ENCODE data around the gene OSBPL3. TPM values are rescaled to one million over a fixed set of nuclear protein-coding genes. Genes with fewer than 3 reads are reported as not detected.

OSBPL3 gene
- total and polyA plus RNA-seq, 2 donors (not counting 1 experiment from before 2014, with no cell fraction given) = 22.7 to 70.2 TPM

DNA sequence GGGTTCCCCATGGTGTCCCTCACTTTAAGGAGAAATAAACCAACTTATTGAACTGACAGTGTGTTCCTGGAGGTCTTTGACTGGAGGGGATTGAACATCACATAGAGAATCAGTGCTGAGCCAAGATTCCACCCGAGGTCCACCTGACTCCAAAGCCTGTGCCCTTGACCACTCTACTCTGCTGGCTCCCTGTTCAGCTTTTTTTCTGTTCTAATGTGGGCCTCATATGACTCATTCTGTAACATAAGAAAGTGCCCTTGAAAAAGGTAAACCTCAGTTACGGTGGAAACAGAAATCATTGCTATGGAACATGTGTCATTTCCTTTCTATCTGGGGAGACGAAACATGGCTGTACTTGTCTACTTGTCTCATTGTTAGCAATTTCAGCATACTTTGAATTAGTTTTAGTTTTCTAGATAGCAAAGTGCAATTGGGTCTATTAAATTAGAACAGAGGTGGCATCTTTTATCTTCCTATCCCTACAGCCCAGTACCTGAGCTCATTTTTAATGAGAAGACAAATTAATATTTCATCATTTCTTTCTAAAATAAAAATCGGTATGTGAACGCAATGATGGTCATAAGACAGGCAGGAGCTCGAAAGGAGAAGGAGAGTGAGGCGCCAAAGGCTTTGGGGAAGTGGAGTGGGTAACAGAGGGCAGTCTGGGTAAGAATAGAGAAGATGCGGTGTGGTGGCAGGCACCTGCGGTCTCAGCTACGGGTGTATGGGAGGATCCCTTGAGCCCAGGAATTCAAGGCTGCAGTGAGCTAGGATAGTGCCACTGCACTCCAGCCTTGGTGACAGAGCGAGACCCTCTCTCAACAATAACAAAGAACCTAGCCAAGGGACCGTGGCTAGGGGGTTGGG is 224.2 kb downstream of the OSBPL3 start:
- Histone ChIP-seq H2AFZ (ENCODE audit: low read length) (no peak overlapping the region), H3K36me3 (ENCODE audit: control insufficient read depth, insufficient read depth, low read length) (no peaks in the 10 kb centered on the region), H4K20me1 (ENCODE audit: control insufficient read depth, extremely low read depth, insufficient read depth, low read length) (no peaks in the 10 kb centered on the region), H3K27ac (ENCODE audit: insufficient read depth, low read length) (no peak overlapping the region), H3K27me3 (ENCODE audit: control insufficient read depth, insufficient read depth, low read length) (no peaks in the 10 kb centered on the region), H3K4me2 (ENCODE audit: extremely low read depth, insufficient read depth, low read length) (peak overlapping the region; percentile 83), H3K9me3 (ENCODE audit: control insufficient read depth, insufficient read depth, low read depth, low read length) (no peaks in the 10 kb centered on the region), H3K79me2 (ENCODE audit: control insufficient read depth, insufficient read depth, low read length) (no peaks in the 10 kb centered on the region), H3K9ac (ENCODE audit: insufficient read depth, low read length) (no peak overlapping the region), H3K4me1 (ENCODE audit: control insufficient read depth, extremely low read depth, insufficient read depth, low read length) (peaks cover 4% of the 10 kb centered on the region), H3K4me3 (replicated peaks in 1 of 4; ENCODE audit: control extremely low read depth in 1 of 4, insufficient read depth in 1 of 4, low read depth in 3 of 4, low read length in 4 of 4) (peak overlapping the region in 2 of 4 experiments; percentile 71 to 73)
- DNase-seq (ENCODE audit: low read depth in 2 of 2) = peak; percentile 58 to 76
- TF ChIP-seq EZH2 (IDR thresholded peaks at IDR 0.05; ENCODE audit: low read length, missing control alignments) (no peak), CTCF (conservative IDR thresholded peaks at IDR 0.05 in 1 of 2, IDR thresholded peaks at IDR 0.05 in 1 of 2; ENCODE audit: low read depth in 1 of 2, low read length in 2 of 2) (no peak)

- H3K27ac ChIP-seq (ENCODE audit: insufficient read depth, low read length) = no peak overlapping the region
- H3K4me1 ChIP-seq (ENCODE audit: control insufficient read depth, extremely low read depth, insufficient read depth, low read length) = peaks cover 4% of the 10 kb centered on the region
- no peak overlapping the region for H3K4me2 ChIP-seq (ENCODE audit: extremely low read depth, insufficient read depth, low read length)
Observed at GRCh38 chr7:24754906-24755506, 225.0 kb downstream of the OSBPL3 start.

More at GRCh38 chr7:24754906-24755506, 225.0 kb downstream of the OSBPL3 start:
- H3K4me3 ChIP-seq (replicated peaks in 1 of 4; ENCODE audit: control extremely low read depth in 1 of 4, insufficient read depth in 1 of 4, low read depth in 3 of 4, low read length in 4 of 4) = no peak overlapping the region
- TF ChIP-seq EZH2 (IDR thresholded peaks at IDR 0.05; ENCODE audit: low read length, missing control alignments) = no peak
- no peak for TF ChIP-seq CTCF (conservative IDR thresholded peaks at IDR 0.05 in 1 of 2, IDR thresholded peaks at IDR 0.05 in 1 of 2; ENCODE audit: low read depth in 1 of 2, low read length in 2 of 2)
- no peaks in the 10 kb centered on the region for H4K20me1 ChIP-seq (ENCODE audit: control insufficient read depth, extremely low read depth, insufficient read depth, low read length)
- no peaks in the 10 kb centered on the region for H3K36me3 ChIP-seq (ENCODE audit: control insufficient read depth, insufficient read depth, low read length)
- H3K9me3 ChIP-seq (ENCODE audit: control insufficient read depth, insufficient read depth, low read depth, low read length) = no peaks in the 10 kb centered on the region
- H3K79me2 ChIP-seq (ENCODE audit: control insufficient read depth, insufficient read depth, low read length) = no peaks in the 10 kb centered on the region
- H3K9ac ChIP-seq (ENCODE audit: insufficient read depth, low read length) = no peak overlapping the region
- no peaks in the 10 kb centered on the region for H3K27me3 ChIP-seq (ENCODE audit: control insufficient read depth, insufficient read depth, low read length)
- no peak overlapping the region for H2AFZ ChIP-seq (ENCODE audit: low read length)
- no peak for DNase-seq (ENCODE audit: low read depth in 2 of 2)

Data from fibroblast of lung (primary cell).